Measurements from ENCODE around the gene DYNC1LI1. TPM values are rescaled to one million over a fixed set of nuclear protein-coding genes. Genes with fewer than 3 reads are reported as not detected.

The DYNC1LI1 gene
- total RNA-seq, 4 donors from 2014 or later, result 44.2 to 51.0 (median 47.9) TPM

DNA sequence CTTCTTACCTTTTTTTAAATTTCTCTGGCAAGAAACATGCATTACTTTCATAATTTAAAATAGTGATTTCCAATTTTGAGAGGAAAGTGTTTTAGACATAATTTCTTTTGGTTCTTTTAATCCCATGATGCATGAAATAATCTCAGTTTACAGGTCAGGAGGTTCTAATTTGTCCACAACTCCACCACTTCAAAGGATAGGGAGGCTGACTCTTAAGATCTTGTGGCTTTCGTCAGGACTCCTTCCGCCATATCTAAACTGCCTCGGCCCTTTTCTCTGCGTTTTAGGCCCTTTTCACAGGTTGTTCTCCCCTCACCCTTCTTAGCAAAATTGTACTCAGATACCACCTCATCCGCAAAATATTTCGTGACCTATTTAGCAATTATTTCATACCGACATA is 8.0 kb downstream of the DYNC1LI1 start:
- H3K27me3 ChIP-seq, result no peaks in the 10 kb centered on the region
- TF ChIP-seq, protein P1, sequence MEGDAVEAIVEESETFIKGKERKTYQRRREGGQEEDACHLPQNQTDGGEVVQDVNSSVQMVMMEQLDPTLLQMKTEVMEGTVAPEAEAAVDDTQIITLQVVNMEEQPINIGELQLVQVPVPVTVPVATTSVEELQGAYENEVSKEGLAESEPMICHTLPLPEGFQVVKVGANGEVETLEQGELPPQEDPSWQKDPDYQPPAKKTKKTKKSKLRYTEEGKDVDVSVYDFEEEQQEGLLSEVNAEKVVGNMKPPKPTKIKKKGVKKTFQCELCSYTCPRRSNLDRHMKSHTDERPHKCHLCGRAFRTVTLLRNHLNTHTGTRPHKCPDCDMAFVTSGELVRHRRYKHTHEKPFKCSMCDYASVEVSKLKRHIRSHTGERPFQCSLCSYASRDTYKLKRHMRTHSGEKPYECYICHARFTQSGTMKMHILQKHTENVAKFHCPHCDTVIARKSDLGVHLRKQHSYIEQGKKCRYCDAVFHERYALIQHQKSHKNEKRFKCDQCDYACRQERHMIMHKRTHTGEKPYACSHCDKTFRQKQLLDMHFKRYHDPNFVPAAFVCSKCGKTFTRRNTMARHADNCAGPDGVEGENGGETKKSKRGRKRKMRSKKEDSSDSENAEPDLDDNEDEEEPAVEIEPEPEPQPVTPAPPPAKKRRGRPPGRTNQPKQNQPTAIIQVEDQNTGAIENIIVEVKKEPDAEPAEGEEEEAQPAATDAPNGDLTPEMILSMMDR (IDR thresholded peaks at IDR 0.05 in 4 of 5, conservative IDR thresholded peaks at IDR 0.05 in 1 of 5), result no peak
- no peak for TF ChIP-seq POLR2A (IDR thresholded peaks at IDR 0.05)
- DNase-seq (no peak), ATAC-seq (no peak)
- intact Hi-C loops (cut with DNase I; ENCODE audit: low total_unique reads) (no loop called here), in situ Hi-C loops (cut with MboI; ENCODE audit: low sequenced_read_pairs in 4 of 4) (no loop called here)
- H3K36me3 ChIP-seq, result no peaks in the 10 kb centered on the region
- H3K4me3 ChIP-seq, result no peak overlapping the region
- no peak overlapping the region for H3K27ac ChIP-seq
- H3K4me1 ChIP-seq, result peaks cover 0 to 3% of the 10 kb centered on the region in 2 donors
- H3K9me3 ChIP-seq, result no peaks in the 10 kb centered on the region

DNA sequence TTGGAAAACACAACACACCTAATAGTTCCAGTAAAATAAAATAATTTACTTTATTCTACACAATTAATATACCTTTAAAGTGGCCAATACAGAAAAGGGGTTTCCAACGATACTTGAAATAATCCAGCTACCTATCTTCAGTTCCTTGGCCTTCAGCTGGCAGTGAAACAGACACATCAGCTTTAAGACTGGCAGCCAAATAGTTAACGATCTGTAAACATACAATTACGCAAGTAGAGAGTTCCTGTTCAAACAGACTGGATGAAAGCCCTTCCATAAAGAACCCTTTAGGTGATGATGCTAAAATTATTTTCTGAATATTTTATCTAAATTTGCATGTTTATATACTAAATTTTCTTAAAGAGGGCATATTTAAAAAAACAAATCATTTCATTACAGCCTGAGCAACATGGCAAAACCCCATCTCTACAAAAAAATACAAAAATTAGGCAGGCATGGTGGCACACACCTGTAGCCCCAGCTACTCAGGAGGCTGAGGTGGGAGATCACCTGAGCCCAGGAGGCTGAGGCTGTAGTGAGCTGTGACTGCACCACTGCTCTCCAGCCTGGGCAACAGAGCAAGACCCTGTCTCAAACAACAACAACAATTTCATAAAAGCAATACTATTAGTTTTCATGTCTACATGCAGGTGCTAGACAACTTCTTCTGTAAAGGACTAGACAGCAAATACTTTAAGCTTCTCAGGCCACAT is 12.9 kb downstream of the DYNC1LI1 start:
- intact Hi-C loops (cut with DNase I; ENCODE audit: low total_unique reads) (no loop called here), in situ Hi-C loops (cut with MboI; ENCODE audit: low sequenced_read_pairs in 4 of 4) (no loop called here)
- no peak for TF ChIP-seq POLR2A (IDR thresholded peaks at IDR 0.05)
- TF ChIP-seq, protein P1 (IDR thresholded peaks at IDR 0.05 in 4 of 5, conservative IDR thresholded peaks at IDR 0.05 in 1 of 5), result no peak
- DNase-seq (no peak), ATAC-seq (no peak)
- Histone ChIP-seq H3K4me3 (no peak overlapping the region), H3K36me3 (no peaks in the 10 kb centered on the region), H3K4me1 (peaks cover 0 to 3% of the 10 kb centered on the region in 2 donors), H3K9me3 (no peaks in the 10 kb centered on the region), H3K27ac (no peak overlapping the region), H3K27me3 (no peaks in the 10 kb centered on the region)

DNA sequence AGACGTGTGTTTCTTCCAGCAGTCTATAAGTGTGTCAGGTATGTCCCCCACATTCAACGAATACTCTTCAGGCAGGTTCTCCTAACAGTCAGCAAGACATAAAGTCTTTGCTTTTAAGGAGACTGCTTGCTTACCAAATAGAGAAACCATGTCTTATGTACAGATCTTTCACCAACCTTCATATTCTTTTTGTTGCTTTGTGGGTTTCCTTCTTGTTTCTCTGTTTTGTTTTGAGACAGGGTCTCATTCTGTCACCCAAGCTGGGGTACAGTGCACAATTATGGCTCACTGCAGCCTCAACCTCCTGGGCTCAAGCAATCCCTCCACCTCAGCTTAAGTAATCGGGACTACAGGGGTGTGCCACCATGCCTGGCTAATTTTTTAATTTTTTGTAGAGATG is 14.3 kb downstream of the DYNC1LI1 start:
- no peaks in the 10 kb centered on the region for H3K9me3 ChIP-seq
- intact Hi-C loops (cut with DNase I; ENCODE audit: low total_unique reads), result no loop called here
- H3K27ac ChIP-seq, result no peak overlapping the region
- ATAC-seq (no peak), DNase-seq (no peak)
- peaks cover 0 to 3% of the 10 kb centered on the region in 2 donors for H3K4me1 ChIP-seq
- H3K27me3 ChIP-seq, result no peaks in the 10 kb centered on the region
- H3K36me3 ChIP-seq, result no peaks in the 10 kb centered on the region
- TF ChIP-seq, protein P1 (IDR thresholded peaks at IDR 0.05 in 4 of 5, conservative IDR thresholded peaks at IDR 0.05 in 1 of 5), result no peak
- TF ChIP-seq POLR2A (IDR thresholded peaks at IDR 0.05), result no peak
- no peak overlapping the region for H3K4me3 ChIP-seq
- in situ Hi-C loops (cut with MboI; ENCODE audit: low sequenced_read_pairs in 4 of 4), result no loop called here

DNA sequence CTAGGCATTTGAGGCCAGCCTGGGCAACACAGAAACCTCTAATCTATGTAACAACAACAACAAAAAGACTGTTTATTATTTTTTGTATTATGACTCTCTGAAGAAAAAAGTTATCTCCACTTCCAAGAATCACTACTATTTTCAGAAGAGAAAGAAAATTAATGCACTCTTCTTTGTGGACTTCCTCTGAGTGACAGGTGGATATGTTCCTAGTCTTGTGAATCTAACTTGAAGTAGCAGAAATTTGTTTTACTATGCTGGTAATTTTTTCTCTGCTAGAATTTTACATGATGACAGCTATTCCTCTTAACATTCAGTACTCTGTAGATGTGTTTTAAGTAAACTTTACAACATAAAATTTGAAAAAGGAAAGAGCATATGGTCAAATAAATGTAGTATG is 16.7 kb downstream of the DYNC1LI1 start:
- Histone ChIP-seq H3K9me3 (no peaks in the 10 kb centered on the region), H3K27me3 (no peaks in the 10 kb centered on the region), H3K36me3 (no peaks in the 10 kb centered on the region), H3K4me1 (peaks cover 3 to 5% of the 10 kb centered on the region in 2 donors), H3K4me3 (no peak overlapping the region), H3K27ac (no peak overlapping the region)
- intact Hi-C loops (cut with DNase I; ENCODE audit: low total_unique reads) (no loop called here), in situ Hi-C loops (cut with MboI; ENCODE audit: low sequenced_read_pairs in 4 of 4) (no loop called here)
- ATAC-seq, result no peak
- TF ChIP-seq, protein P1 (IDR thresholded peaks at IDR 0.05 in 4 of 5, conservative IDR thresholded peaks at IDR 0.05 in 1 of 5), result no peak
- no peak for TF ChIP-seq POLR2A (IDR thresholded peaks at IDR 0.05)
- no peak for DNase-seq

DNA sequence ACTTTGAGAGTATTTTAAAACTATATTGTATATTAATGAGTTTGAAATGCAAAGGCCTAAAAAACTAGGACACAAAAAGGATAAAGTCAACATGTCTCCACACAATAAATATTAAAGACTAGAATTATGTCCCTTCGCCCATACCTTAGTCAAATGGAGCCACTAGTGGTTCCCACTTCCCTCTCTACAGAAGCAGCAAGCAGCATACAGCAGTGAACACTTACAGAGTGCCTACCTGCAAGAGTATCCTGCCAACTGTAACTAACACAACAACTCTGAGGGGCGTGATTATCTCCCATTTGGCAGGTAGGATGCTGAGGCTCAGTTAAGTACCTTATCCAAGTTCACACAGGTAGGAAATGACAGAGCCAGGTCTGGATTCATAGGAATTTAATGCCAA is 17.2 kb downstream of the DYNC1LI1 start:
- Histone ChIP-seq H3K4me3 (no peak overlapping the region), H3K27ac (no peak overlapping the region), H3K27me3 (no peaks in the 10 kb centered on the region), H3K9me3 (no peaks in the 10 kb centered on the region), H3K36me3 (no peaks in the 10 kb centered on the region), H3K4me1 (peaks cover 3 to 5% of the 10 kb centered on the region in 2 donors)
- ATAC-seq (no peak), DNase-seq (no peak)
- in situ Hi-C loops (cut with MboI; ENCODE audit: low sequenced_read_pairs in 4 of 4), result no loop called here
- intact Hi-C loops (cut with DNase I; ENCODE audit: low total_unique reads), result no loop called here
- TF ChIP-seq POLR2A (IDR thresholded peaks at IDR 0.05), result no peak
- TF ChIP-seq, protein P1 (IDR thresholded peaks at IDR 0.05 in 4 of 5, conservative IDR thresholded peaks at IDR 0.05 in 1 of 5), result no peak

Data from gastrocnemius medialis (tissue), 4 donors.